Measurements from ENCODE around the gene SYF2.

GRCh38 chr1:25174363-25174729 is 58.0 kb downstream of the SYF2 start:
- TF ChIP-seq, protein P1, sequence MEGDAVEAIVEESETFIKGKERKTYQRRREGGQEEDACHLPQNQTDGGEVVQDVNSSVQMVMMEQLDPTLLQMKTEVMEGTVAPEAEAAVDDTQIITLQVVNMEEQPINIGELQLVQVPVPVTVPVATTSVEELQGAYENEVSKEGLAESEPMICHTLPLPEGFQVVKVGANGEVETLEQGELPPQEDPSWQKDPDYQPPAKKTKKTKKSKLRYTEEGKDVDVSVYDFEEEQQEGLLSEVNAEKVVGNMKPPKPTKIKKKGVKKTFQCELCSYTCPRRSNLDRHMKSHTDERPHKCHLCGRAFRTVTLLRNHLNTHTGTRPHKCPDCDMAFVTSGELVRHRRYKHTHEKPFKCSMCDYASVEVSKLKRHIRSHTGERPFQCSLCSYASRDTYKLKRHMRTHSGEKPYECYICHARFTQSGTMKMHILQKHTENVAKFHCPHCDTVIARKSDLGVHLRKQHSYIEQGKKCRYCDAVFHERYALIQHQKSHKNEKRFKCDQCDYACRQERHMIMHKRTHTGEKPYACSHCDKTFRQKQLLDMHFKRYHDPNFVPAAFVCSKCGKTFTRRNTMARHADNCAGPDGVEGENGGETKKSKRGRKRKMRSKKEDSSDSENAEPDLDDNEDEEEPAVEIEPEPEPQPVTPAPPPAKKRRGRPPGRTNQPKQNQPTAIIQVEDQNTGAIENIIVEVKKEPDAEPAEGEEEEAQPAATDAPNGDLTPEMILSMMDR (conservative IDR thresholded peaks at IDR 0.05; ENCODE audit: low read length) = no peak
- TF ChIP-seq EZH2phosphoT487 (IDR thresholded peaks at IDR 0.05; ENCODE audit: borderline replicate concordance, low read depth, low read length) = no peak
